ENCODE measurements around the gene EEF1AKMT1.
"Not testable (repeated sequence)": the region's sequence is repeated elsewhere in the genome, so short reads cannot be mapped to it uniquely, and the experiment has no call there.

Gene EEF1AKMT1

DNA sequence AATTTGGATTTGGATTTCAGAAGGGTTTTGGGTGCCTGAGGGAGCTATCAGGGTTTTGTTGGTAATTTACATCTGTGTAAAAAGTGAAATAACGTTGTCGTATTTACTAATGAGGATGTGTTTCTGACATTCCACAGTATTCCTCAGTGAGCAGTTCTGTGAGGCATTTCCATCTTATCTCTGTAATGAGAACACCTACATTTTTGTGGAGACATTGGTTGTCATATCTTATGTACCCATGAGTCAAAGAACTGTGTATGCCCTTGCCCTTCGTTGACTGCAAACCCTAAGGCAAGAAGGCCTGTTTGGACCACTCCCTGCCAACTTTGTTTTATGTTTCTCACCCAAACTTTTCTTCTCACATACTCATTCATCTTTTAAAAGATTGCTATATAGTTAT, 84.5 kb downstream of the EEF1AKMT1 start:
- no peak for DNase-seq

DNA sequence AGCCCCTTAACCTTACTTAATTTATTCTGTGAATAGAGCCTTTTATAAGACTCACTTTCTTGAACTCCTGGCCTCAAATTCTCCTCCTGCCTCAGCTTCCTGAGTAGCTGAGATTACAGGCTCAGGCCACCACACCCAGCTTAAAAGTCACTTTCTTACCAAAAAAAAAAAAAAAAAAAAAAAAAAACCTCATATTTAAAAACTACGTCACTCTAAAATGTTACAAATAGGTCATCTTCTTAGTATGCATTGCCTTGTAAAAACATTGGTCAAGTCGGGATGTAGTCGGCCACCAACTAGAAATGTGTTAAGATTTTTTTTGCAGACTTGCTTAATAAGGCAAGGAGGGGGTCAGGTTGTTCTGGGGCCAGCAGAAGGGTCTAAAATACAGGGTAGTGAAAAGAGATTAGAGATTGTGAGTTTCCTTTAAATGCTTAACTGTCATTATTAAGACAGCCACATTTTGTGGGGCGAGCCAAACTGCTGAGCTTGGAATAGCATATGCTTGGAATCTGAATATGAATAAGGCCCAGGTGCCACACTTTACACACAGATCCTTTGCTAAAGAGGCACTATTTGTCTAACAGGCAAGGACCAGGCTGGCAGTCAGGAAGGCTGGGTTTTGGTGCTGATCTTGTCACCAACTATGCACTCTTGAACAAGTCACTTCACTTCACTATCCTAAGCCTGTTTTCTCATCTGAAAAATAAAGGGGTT, 86.7 kb downstream of the EEF1AKMT1 start:
- DNase-seq, result no peak

DNA sequence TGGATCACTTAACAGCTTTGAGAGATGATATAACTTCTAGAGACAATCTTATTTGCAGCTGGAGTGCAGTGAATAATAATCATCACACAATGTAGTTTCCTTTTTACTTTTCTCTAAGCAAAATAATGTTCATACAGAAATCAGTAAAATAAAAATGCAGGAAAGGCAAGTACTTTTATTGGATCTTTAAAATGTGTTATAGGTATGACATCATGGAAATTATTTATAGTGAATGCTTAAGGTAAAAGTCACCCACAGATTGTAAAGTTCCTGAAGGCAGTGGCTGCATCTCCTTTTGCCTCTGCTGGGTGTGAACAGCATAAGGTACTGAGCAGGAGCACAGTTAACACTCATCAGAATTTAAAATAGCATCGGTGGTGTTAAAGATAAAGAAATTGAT, 87.6 kb downstream of the EEF1AKMT1 start:
- no peak for DNase-seq

DNA sequence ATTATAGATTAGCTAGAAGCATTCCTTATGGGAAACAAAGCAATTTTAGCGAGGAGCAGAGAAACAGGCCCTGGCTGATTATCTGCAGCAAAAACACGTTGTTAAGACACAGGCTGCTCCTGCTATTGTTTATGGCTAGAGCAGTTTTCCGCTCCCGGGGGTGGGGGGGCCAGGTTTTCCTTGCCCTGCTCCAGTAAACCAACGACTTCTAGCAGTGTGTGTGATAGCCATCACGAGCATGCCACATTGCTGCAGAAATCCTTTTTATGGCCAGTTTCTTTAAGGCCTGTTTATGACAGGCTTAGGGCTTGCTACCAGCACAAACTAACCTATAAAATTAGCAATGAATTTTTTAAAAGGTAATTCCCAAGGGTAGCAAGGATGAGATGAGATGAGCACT, 88.7 kb downstream of the EEF1AKMT1 start:
- no peak for DNase-seq

GRCh38 chr13:20684546-20684945, 89.2 kb downstream of the EEF1AKMT1 start:
- DNase-seq, result no peak

- no peak for DNase-seq
These were observed 89.7 kb downstream of the EEF1AKMT1 start for GRCh38 chr13:20684041-20684440.

GRCh38 chr13:20682061-20682460, 91.7 kb downstream of the EEF1AKMT1 start:
- no peak for DNase-seq

DNA sequence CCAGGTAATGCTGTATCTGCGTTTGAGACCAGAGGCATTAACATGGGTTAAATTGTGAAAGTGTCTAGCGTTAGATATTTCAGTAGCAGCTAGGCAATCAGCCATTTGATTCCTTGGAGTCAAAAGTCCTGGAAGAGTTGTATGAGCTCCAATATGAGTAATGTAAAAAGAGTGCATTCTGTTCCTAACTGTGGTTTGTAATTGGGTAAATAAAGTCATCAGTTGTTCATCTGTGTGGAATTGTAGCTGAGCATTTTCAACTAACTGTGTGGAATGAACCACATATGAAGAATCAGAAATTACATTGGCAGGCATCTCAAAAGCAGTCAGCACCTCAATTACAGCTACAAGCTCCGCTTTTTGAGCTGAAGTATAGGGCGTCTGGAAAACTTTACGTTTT, 92.3 kb downstream of the EEF1AKMT1 start:
- not testable (repeated sequence) for DNase-seq

DNA sequence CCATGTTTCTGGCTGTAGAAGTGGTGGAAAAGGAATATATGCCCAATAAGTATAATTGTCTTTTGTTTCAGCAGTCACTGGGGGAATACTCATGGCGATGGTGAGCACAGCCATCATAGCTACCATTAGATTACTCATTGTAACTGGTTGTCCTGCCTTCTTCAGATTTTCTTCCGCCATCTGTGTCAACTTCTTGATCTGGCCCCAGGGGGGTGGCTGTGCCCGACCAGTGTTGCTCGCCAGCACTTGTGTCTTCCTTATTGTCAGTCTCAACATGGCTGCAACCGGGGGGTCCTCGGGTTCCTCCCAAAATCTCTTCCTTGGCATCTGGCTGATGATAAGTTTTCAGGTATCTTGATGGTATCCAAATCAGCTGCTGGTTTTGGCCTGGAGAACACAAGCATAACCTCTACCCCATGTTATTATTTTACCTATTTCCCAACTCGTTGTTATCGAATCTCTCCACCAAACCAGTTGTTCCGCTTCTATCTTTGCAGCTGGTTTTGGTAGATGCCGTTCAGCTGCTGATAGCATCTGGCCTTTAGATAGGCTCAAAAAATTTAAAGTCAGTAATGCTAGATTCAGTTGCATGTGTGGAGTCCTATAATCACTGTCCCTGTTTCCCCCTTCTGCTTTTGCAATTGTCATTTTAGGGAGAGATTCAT, 93.2 kb downstream of the EEF1AKMT1 start:
- no peak for DNase-seq

- DNase-seq, result no peak
These were observed 93.9 kb downstream of the EEF1AKMT1 start for GRCh38 chr13:20679879-20680278.

All from NCI-H69 (cell line).